RPMI7951 (cell line): ENCODE measurements around the gene GSTA5. TPM values are rescaled to one million over a fixed set of nuclear protein-coding genes. Genes with fewer than 3 reads are reported as not detected.
"Not testable (repeated sequence)": the region's sequence is repeated elsewhere in the genome, so short reads cannot be mapped to it uniquely, and the experiment has no call there.

Source experiments
- DNase-seq: peaks from one replicate; pipeline ENCODE4 v3.0.0-alpha.2; 2012; ENCODE audit warnings: low read depth
- total RNA-seq: library from RNA; depleted of rRNA; stranded (reverse); fragments of >200 nt; shearing (Covaris generic); gene quantifications from 2 replicates; pipeline ENCODE4 v1.2.3, GENCODE V29; 2014; rRNA removed

GSTA5 gene
- total RNA-seq, 1 experiment from 2014 or later = not detected

DNA sequence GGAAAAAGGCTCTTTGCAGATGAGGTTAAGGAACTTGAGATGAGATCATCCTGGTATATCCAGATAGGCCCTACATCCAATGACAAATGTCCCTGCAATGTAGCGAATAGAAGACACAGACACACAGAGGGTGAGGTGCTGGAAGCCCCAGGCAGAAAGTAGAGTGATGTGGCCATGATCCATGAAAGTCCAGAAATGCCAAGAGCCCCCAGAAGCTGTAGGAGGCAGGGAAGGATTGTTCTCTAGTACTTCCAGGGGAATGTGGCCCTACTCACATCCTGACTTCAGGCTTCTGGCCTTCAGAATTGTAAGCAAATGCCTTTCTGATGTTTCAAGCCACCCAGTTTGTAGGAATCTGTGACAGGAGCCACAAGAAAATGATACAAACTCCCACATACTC is 51.0 kb downstream of the GSTA5 start:
- peak; percentile 28 for DNase-seq

DNA sequence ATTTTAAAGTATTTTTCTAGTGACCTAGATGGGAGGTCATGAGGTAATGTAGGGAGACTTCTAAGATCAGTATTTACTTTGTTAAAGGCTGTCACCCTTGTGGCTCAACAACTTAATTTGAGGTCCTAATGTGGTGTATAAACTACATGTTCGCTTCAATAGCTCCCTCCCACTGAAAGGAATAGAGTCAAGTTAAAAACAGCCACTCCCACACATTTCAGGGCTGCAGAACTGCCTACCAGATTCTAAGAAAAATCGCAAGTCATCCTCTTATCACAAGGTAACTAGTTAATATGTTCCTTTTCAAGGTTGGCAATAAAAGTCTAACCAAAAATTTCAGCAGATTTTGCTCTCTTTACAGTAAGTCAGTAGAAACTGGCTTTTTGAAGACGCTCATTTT is 52.1 kb downstream of the GSTA5 start:
- DNase-seq = no peak

DNA sequence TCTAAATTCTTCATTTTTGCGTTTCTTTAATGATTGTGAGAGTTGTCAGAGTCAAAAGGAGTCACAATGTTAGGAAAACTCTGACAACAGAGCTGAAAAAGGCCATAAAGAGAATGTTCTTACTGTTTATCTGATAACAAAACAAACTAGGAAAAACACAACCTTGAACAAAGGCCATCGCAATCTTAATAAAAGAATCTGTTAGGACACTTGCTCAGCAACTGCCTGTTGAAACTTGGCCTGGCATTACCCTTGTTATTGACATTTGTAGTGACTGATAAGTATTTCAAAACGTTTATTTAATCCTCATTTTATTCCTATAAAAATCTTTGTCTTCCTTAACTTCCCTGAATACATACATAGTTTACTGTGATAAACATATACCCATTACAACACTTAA is 52.7 kb downstream of the GSTA5 start:
- no peak for DNase-seq

DNA sequence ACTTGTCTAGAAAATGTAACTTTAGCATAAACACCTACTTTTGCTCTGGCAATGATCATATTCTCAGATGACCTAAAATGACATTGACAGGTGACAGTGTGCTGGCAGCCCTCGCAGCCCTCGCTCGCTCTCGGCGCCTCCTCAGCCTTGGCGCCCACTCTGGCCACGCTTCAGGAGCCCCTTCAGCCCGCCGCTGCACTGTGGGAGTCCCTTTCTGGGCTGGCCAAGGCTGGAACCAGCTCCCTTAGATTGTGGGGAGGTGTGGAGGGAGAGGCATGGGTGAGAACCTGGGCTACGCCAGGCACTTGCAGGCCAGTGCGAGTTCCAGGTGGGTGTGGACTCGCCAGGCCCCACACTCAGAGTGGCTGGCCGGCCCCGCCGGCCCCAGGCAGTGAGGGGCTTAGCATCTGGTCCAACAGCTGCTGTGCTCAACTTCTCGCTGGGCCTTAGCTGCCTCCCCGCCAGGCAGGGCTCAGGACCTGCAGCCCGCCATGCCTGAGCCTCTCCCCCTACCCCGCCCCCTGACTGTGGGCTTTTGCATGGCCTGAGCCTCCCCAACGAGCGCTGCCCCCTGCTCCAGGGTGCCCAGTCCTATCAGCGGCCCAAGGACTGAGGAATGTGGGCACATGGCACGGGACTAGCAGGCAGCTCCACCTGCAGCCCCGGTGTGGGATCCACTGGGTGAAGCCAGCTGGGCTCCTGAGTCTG is 54.2 kb downstream of the GSTA5 start:
- DNase-seq = no peak

DNA sequence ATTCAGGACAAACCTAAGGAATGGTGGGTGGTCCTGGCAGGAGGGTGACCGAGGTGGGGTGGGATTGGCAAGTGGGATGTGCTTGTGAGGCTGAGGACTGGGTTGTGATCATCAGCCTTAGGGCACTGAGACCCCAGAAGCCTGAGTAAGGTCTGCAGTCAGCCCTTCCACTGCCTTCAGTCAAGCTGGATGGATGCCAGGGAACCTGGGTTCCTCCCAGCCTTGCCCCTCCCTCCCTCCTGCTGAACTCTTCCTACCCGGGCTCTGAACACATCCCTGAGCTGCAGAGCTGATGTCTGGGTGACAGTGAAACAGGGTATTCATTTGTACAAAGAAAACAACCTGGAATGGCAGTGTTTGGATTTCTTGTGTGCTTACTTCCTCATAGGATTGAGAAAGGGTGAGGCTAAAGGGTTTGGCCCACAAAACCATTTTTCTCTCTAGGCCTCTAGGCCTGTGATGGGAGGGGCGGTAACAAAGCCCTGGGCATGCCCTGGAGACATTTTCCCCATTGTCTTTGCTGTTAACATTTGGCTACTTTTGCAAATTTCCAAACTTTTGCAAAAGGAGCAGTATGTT is 57.8 kb downstream of the GSTA5 start:
- not testable (repeated sequence) for DNase-seq

DNA sequence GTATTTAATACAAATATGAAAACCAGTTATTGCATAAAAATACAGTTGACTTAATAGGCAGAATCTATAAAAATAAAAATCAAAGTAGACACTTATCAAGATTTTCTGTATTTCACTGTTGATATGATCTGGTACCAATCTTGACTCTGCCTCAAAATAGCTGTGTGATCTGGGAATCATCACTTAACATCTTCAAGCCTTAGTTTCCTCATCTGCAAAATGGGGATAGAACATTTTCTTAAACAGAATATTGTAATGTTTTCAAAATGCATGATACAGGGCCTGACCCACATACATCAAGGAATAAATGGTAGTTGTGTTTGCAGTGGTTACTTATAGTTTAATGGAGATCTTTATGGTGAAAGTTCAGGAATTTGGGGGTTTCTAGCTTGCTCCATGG is 58.4 kb downstream of the GSTA5 start:
- DNase-seq = not testable (repeated sequence)

Other genes starting within 250 kb of the GSTA5 start
- 117 and 125 TPM in 2 replicates for gene TMEM14A, start 169.7 kb downstream of the GSTA5 start, total RNA-seq
- not detected in 2 replicates for gene GSTA2, start 77.3 kb downstream of the GSTA5 start, total RNA-seq
- 0.48 and 0.68 TPM in 2 replicates for gene GSTA1, start 37.0 kb downstream of the GSTA5 start, total RNA-seq
- gene GSTA3, start 68.9 kb upstream of the GSTA5 start, total RNA-seq = not detected in 2 replicates
- 16.1 and 18.7 TPM in 2 replicates for gene GSTA4, start 154.5 kb upstream of the GSTA5 start, total RNA-seq
- gene CILK1, start 221.0 kb upstream of the GSTA5 start, total RNA-seq = 16.0 and 19.0 TPM in 2 replicates
- gene FBXO9, start 224.6 kb upstream of the GSTA5 start, total RNA-seq = 28.7 and 43.4 TPM in 2 replicates